Activated CD4-positive, alpha-beta T cell treated with anti-CD3 and anti-CD28 coated beads, Interleukin-2, amount 50 U/mL, for 4 hours (primary cell): Measurements from ENCODE around the gene PRDM16.

Experiments used
- DNase-seq, 2 experiments: peaks; one replicate each; pipeline ENCODE4 v3.0.0-alpha.2; 2020

Gene PRDM16

DNA sequence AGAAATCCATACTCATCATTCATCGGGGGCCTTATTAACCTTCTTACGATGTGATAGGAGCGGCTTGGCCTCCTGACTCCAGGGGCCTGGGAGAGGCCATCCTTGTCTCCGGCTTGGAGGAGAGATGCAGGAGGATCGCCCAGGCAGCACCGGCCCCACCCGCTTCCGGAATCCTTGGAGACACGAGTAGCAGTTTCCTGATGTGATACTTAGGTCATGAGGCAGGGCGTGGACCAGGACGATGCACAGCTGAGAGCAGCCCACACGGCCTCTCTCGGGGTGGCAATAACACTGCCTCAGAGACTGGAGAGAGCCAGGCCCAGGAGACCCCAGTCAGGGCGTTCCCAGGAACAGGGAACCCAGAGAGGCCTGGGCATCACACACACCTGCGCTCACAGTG lies 221.9 kb downstream of the PRDM16 start:
- DNase-seq, result no peak

DNA sequence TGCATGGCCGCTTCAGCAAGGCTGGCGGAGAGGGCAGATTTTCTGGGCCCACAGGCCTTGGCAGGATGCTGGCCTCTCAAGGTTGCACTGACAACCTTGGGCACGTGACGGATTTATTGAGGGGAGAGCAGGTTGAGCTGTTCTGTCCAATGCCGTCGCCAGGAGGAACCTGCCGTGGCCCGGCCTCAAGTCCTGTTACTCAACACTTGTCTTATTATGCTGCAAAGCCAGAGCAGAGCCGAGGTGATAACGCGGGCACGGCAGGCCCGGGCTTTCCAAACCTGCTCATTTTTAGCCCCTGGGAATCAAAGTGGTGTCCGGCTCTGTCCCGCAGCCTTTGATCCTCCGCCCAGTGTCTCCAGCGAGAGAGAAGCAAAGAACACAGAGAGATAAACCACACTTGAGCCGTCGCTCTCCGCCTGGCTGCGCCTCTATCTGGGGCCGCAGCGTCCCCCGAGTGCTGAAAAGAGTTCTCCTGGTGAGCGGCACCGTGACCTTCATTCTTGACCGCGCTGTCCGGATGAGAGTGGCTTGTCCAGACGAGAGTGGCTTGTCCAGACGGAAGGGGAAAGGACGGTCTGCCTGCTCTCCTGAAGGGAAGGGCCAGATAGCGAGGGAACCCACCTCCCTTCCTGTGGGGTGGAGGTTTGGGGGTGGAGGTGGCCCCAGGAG lies 223.2 kb downstream of the PRDM16 start:
- no peak for DNase-seq

DNA sequence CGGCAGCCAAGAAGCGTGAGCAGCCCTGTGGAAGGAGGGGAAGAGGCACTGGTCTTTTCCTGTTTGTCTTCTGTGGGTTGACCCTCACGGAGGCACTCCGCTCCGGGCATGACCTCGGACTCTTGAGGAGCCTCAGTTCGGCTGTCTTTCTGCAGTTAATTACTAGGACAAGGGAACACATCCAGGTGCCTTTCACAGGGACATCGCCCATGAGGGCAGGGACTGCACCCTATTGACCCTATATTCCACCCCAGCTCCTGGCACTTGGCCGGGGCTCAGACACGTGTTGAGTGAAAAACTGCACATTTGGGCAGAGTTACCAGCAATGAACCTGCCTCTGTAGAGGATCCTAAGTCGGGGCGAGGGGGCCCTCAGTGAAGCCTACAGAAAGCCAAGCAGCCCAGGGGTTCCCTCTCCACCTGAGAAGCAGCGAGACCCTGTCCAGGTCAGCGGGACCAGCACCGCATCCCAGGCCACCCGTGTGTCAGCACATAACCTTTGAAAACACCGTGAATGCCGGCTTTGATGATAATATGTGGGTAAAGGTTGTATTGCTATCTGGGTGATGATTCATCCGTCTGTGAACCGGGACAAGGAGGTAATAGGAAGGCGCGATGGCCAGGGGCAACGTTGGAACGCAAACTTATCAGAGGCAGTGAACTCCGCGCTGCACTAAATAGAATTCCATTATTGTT lies 224.0 kb downstream of the PRDM16 start:
- no peak for DNase-seq

DNA sequence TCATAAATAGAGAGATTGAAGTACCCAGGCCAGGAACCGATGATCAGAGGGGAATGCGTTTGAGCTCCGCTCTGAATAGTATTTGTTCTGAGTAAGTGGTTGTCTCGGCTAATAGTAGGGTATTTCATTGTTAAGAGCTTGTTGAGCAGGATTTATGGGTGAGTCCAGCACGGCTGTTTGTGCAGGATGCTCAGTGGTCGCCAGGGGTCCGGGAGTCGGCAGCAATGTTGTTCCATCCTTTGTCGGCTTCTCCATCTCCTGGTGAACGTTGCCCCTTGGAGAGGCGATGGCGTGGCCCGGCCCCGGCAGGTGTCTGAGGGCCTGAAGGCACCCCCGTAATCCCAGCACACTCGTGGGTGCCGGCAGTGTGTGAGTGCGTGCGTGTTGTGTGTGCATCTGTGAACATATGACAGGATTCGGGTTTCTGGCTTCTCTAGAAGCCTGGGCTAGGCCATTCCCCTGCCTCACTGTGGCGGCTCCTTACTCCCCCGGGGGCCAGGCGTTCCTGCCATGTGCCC lies 224.6 kb downstream of the PRDM16 start:
- no peak for DNase-seq

DNA sequence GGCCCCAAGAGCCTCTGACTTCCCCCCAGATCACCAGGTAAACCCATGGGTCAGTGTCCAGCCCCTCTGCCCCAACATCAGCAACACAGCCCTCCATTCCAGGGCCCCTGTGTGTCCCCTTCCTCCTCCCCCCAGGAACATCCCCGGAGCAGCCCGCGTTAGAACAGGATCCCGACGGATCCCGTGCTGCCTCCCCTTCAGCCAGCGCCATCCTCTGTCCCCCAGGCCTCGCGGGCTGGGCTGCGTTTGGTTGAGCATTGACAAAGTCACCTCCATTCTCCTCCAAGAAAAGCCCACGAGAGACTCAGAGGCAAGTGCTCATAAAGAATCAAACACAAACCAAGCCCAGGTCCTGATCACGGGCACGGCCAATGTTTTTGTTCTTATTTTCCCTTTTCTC lies 225.4 kb downstream of the PRDM16 start:
- DNase-seq, result no peak

DNA sequence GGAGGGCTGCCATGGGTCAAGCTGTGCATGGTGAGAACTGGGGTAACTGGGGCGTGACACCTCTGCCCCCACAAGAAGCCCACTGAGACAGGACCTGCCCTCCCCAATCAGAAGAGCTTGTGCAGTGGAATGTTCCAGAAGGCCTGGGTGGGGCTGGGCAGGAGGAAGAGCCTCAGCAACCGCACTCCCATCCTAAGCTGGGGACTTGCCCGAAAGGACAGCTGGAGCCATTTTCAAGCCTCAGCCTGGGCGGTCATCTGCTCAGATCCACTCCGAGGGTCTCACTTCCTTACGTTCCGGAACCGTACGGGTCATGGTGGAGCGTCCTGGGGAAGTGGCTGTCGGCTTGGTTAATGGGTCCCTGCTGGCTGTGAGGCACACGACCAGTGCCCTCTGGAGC lies 226.8 kb downstream of the PRDM16 start:
- DNase-seq, result no peak

DNA sequence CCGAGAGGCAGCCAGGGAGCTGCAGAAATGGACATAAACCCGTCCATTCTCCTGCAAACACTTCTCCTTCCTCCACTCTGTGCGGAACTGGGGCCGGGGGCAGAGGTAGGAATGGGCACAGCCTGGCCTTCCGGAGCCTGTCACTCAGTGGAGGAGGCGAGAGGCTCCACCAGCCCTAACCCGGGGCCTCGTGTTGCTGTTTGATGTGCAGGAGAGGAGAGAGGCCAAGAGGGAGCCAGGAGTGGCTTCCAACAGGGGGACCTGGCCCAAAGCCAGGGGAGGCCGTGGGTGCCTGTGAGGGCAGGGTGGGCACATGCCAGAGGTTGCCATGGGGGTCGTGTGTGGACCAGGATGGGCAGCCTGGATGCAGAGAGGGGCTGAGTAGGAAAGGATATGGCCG lies 227.3 kb downstream of the PRDM16 start:
- no peak for DNase-seq

DNA sequence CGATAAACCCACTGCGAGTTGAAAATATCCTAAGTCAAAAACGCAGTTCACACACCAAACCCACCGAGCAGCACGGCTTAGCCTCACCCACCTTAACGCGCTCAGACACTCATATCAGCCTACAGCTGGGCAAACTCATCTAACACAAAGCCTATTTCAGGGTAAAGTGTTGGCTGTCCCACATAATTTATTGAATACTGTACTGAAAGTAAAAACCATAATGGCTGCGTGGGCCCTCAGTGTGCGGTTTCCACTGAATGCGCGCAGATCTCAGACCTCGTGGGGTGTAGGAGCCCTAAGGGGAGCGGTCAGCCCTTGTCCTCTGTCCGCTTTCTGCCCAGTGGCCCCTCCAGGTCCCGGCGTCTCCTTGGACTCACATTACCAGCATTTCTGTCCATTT lies 227.8 kb downstream of the PRDM16 start:
- no peak for DNase-seq

DNA sequence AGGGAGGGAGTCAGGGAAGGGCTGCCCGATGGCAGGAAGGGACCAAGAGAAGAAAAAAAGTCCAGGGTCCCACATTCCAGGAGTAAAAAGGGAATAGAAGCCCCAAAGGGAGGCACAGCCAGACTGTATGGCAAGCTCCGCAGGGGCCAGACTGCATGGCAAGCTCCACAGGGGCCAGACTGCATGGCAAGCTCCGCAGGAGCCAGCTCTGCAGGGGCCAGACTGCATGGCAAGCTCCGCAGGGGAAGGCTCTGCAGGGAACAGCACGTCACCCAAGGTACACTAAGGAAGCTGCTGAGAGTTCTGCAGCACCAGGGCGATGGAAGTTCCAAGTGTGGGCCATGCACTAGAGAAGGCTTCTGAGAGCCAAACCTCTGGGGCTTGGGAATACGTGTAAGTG lies 228.8 kb downstream of the PRDM16 start:
- DNase-seq, result no peak

DNA sequence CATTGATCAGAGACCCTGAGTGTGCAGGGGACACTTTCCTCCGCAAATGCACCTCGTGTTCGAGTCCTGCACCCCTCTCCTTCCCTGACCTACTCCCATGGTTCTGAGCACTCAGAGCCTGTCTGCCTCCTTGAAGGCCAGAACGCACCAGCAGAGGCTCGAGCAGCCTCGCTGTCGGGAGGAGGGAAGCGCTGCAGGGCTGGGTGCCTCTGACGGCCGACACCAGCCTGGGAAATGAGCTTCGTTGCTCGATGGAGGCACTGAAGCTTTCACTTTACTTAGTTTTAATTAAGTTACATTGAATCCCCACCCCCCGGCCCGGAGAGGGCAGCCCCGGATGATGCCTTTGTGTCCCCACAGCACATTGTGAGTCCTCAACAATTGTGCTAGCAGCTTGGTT lies 229.2 kb downstream of the PRDM16 start:
- DNase-seq, result no peak

DNA sequence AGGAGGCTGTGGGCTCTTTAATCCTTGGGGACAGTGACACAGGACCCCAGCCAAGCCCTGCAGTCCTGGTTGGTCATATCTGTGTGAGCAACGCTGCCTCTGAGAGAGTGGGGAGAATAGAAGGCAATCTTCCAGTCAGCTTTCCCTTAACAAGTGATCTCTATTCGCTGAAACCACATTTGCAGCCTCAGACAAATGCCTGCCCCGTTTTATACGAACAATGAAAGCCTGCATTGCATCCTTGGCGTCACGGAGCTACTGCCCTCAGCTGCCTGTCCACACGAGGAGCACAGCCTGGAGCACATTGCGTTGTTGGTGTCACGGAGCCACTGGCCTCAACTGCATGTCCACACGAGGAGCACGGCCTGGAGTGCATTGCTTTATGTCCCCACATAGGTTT lies 235.2 kb downstream of the PRDM16 start:
- no peak for DNase-seq

DNA sequence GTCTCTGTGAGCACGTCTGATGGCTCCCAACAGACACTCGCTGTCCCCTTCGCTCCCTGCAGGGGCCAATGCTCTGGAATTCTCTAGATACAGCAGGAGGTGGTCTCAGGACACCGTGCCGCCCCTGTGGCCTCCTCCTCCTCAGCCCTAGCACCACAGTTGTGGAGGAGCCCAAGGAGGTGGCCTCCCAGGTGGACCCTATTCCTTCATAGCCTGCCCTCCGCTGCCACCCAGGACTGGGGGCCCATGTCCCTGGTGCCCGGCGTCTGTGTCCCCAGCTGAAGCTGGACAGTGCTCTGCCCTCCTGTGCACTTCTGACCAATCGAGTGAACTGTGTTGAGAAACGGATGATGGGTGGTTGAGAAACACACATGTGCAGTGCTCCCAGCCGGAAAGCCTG lies 235.7 kb downstream of the PRDM16 start:
- no peak for DNase-seq

DNA sequence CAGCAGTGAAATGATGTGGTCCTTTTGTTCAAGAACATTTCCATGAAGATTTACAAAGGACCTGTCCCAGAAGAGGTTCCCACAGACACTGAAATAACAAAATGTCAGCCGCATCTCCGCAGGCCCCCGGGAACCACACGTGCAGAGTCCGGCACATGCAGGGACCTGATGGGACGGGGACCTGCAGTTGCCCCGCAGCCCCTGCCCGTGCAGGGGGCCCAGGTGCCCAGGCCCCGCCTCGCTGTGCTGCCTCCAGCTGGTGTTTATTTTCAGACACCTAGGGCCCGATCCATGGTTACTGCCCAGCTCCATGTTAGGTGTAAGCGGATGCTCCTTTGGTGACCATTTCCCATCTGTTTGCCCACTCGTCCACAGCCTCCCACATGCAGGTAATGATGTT lies 236.2 kb downstream of the PRDM16 start:
- DNase-seq, result no peak

DNA sequence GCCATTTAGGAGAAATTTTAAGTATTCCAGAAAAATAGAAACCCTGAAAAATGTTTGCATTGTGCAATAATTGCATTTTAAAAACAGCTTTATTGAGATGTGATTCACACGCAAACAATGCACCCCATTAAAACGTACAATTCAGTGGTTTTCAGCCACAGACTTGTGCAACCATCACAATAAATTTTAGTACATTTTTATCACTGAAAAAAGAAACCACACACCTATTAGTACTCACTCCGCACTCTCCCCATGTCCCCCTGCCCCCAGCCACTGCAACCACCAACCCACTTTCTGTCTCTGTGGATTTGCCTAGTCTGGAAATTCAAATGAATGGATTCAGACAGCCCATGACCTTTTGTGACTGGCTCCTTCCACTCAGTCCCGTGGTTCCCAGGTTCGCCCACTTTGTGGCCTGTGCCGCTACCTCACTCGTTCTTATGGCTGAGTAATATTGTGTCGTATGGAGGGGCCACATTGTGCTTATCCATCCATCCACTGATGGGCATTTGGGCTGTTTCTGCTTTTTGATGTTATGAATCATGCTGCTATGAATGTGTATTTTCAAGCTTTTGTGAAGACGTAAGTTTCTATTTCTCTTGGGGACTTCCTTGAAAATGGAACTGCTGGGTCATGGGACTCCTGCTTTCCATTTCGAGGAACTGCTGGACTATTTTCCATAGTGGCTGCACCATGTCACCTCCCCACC lies 237.7 kb downstream of the PRDM16 start:
- DNase-seq, result no peak

DNA sequence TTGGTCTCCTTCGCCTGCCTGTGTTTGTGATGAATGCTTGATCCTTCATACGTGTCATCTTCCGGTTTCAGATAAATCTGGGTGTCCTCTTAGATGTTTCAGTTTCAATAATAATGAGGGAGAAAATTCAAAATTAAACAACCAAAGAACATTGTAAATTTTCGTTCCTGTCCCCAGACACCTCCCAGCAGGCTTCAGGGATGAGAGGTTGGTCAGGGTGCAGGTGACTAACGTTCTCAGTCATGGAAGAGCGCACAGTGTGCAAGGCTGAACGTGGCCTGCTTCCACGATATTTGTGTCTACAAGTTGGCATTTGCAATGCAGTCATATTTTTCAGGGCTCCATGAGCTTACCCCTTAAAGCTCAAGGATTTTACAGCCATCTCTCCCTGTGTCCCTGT lies 238.4 kb downstream of the PRDM16 start:
- DNase-seq, result no peak

DNA sequence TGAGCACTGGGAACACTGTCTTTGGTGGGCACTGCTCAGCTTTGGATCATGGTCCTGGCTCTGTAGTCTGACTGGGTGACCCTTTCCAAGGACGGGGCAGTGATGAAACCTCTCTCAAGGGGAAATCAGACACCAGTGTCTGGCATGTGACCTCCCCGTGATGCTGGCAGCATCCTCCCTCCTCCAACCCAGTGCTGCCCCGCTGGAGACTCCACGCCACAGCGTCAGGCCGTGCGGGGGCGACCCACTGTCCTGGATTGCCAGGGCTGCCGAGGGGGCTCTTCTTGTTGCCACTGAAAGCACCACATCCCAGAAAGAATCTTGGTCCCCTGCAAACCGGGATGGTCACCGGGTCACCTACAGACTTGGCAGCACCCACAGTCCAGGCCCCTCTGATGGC lies 239.1 kb downstream of the PRDM16 start:
- DNase-seq, result no peak

DNA sequence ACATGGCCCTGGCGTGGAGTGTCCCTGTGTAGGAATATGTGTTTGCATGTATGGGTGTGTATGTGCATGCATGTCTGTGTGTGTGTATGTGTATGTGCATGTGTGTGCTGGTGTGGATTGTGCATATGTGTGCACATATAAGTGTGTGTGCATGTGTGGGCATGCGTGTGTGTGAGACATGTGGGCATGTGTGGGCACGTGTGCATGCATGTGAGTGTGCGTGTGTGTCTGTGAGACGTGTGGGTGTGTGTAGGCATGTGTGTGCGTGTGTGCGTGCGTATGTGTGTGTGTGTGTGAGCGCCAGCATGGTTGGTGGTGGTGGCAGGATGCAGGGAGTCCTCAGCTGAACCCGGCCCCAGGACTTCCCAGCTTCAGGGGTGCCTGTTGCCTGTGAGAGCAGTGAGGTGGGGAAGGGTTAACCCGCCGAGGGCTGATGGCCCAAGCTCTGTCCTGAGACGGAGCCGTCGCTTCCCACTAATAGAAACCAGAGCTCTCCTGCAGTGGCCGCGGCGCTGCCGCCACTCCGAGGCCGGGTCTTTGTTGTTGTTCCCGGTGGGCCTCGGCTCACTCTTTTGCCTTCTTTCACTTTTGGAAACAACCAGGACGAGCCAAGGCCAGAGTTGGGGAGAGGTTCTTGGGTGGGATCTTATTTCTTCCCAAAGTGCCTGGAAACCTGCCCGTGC lies 241.9 kb downstream of the PRDM16 start:
- no peak for DNase-seq

DNA sequence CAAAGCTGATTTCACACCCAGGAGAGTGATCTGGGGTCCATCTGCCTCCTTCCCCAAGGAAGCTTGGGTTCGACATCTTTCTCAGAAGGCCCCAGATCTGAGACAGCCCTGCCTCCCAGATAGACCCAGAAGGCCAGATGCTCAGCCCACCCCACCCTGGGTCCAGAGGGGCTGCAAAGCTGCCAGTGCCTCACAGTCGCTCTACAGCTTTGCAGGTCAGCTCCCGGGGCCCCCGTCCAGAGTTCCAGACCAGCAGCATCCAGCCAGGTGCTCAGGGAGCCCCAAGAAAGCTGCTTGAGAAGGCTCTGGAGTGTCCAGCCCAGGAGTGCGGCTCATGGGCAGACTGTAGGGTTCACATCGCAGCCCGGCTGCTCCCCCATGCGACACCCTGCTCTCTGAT lies 242.7 kb downstream of the PRDM16 start:
- DNase-seq, result no peak

DNA sequence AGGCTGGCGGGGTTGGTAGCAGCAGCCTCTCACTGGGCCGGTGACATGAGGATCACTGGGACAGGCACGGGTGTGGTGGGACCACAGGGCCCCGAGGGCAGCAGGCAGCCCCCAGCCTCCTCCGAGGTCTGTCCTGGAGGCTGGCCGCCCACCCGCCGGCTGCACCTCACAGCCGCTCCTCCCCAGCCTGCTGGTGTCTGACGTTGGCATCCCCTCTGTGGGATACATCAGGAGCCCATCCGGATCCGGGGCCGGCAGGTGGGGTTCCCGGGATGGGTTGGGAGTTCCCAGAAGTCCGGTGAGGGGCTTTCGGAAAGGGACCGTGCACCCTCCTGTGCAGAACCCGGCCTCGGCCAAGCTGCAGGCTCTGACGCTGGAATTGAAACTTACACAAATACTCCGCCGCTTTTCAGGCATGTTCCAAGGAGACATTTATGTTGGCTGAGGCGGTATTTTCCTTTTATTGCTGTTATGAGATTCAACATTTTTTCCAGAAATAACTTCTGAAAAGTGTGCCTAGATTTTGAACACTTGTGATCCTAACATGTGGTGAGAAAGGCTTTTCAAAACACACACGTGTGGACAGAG lies 243.4 kb downstream of the PRDM16 start:
- no peak for DNase-seq

DNA sequence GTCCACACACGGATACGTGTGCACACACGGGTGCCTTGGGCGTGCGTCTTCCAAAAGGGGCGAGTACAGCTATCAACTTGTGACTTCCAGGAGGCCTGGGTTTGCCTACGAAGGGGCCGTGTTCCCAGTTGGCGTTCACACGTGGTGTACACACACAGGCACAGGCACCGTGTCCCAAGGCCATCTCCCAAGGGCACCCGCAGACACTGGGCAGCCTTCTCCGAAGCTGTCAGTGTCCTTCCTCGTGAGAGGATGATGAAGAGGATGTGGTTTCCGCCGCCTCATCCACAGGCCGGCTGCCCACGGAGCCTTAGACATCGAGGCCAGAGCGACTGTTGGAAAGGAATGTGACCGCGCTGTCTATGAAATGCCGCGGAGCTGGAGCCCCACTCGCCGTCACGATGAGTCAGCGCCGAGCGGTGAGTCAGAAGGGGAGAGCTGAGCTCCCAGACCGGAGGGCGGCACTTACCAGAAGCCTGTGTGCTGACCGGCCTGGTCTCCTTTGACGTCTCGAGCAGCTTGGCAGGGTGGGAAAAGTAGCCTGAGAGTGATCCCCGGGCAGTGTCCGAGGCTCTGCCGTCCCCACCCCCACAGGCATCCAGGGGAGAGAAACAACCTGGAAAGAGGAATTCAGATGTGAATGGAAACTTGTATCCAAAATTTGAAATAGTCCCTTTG lies 244.0 kb downstream of the PRDM16 start:
- peak; percentile 18 to 26 for DNase-seq

DNA sequence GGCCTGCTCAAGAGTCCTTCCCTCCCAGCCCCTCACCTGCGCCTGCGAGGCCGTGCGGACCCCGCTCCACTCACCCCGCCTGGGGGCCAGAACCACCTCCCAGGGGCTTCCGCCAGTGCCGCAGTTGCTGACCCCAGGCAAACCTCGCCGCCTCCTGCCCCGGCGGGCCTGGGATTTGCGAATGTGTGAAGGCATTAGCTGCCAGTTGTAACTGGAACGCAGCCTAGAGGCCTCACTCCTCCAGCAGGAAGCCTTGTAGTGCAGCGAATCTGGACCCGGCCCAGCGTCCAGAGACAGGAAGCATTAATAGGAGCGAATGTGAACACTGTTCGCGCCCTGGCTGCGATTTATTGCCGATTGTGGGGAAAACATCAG lies 244.6 kb downstream of the PRDM16 start:
- DNase-seq, result no peak
